Adrenal gland (tissue), 12 donors: ENCODE measurements around the gene KAT6B. TPM values are rescaled to one million over a fixed set of nuclear protein-coding genes. Genes with fewer than 3 reads are reported as not detected.
A peak's percentile ranks its signal among the peaks of the same experiment; 100 is the strongest.

Experiments used
- DNase-seq, 7 donors: peaks; one replicate each; pipeline ENCODE4 v3.0.0-alpha.2; 2019 to 2020
- H3K27ac ChIP-seq, 5 donors: fragments of 200-600 bp; sonication (generic) in 4 of 5; 1 replicate in 3 of 5; 2 replicates in 2 of 5; pipeline versions ENCODE4 v1.5.1 to v1.8.0; 2016 to 2020; ENCODE audit warnings: mild to moderate bottlenecking in 1 of 5
- H3K27me3 ChIP-seq: fragments of 200-600 bp; 2 replicates; pipeline ENCODE4 v1.8.0; 2021
- H3K36me3 ChIP-seq, 2 donors: fragments of 200-600 bp; replicated peaks in 1 of 2; 1 replicate in 1 of 2; 2 replicates in 1 of 2; pipeline versions ENCODE4 v1.5.1 to v1.8.0; 2018 to 2022
- H3K4me1 ChIP-seq, 2 donors: fragments of 200-600 bp; replicated peaks in 1 of 2; 1 replicate in 1 of 2; 2 replicates in 1 of 2; pipeline versions ENCODE4 v1.5.1 to v1.8.0; 2018 to 2021
- H3K4me3 ChIP-seq, 4 donors: fragments of 200-600 bp; sonication (generic) in 3 of 4; one replicate each; pipeline ENCODE4 v1.5.1; 2016 to 2018
- H3K9me3 ChIP-seq, 3 donors: fragments of 200-600 bp; sonication (generic) in 1 of 3; replicated peaks in 1 of 3; 1 replicate in 2 of 3; 2 replicates in 1 of 3; pipeline versions ENCODE4 v1.5.1 to v1.8.0; 2016 to 2021
- CTCF ChIP-seq, 6 experiments: fragments of 450-650 bp in 4 of 6; fragments of 200-600 bp in 2 of 6; sonication (generic) in 1 of 6; IDR thresholded peaks; 1 replicate in 5 of 6; 2 replicates in 1 of 6; pipeline versions ENCODE4 v1.5.1 to v1.8.0; 2016 to 2021; ENCODE audit warnings: antibody characterized with exemption in 6 of 6, mild to moderate bottlenecking in 2 of 6, moderate library complexity in 1 of 6
- POLR2A ChIP-seq, 2 donors: fragments of 450-650 bp; IDR thresholded peaks; one replicate each; pipeline ENCODE4 v1.6.1; 2017; ENCODE audit warnings: antibody characterized with exemption in 2 of 2, mild to moderate bottlenecking in 2 of 2, moderate library complexity in 1 of 2
- WGBS, 4 donors: extraction: QIAGEN DNeasy Blood & Tissue Kit in 2 of 4; methylation state at CpG; one replicate each; pipeline versions ENCODE4 v1.1.5 to v1.1.7; 2013 to 2017; 5-methylcytosine and 5-hydroxymethylcytosine counted together
- intact Hi-C, 2 donors: fragments of 100-400 bp; cut with DNase I; formaldehyde crosslinking; loops; one replicate each; pipeline versions ENCODE4 v1.14.1 to v1.15.0; 2022 to 2023
- polyA plus RNA-seq, 3 donors: library from polyadenylated mRNA; stranded (reverse); fragments of 200-250 nt in 2 of 3; fragments of 350-450 nt in 1 of 3; fragmentation: Illumina TruSeq in 1 of 3; extraction: RNeasy Lipid Tissue Mini Kit (QIAGEN cat#74804) in 1 of 3; gene quantifications; one replicate each; pipeline ENCODE4 v1.2.3, GENCODE V29; 2013 to 2014
- total RNA-seq, 9 donors: library from RNA; depleted of rRNA in 4 of 9; stranded (reverse); fragments of >200 nt in 4 of 9; fragments of 120-200 nt in 1 of 9; fragmentation: NEBNext Ultra II Directional in 1 of 9; extraction: Animal tissue kit (Norgen Biotek cat#: 25700) in 1 of 9; gene quantifications; one replicate each; pipeline versions ENCODE4 v1.1.0 to v1.2.4, GENCODE V29; 2013 to 2023
- donor health status: healthy with polysubstance abuse.
- donor health status: Bipolar disorder and iron deficiency.
- donor health status: DM: yes; HTN: yes; CAD: no.
- donor health status: DM: no; HTN: no; CAD: no.
- donor health status: DM: no; HTN: no; CAD: no.
- donor health status: DM: yes; HTN: yes; CAD: no.

KAT6B gene
- total and polyA plus RNA-seq, 12 donors: 6.0 to 50.2 (median 25.8) TPM

GRCh38 chr10:74841265-74841973 lies 15.0 kb downstream of the KAT6B start:
- Histone ChIP-seq H3K4me3 (no peak overlapping the region), H3K27me3 (no peaks in the 10 kb centered on the region), H3K4me1 (peaks cover 21 to 53% of the 10 kb centered on the region in 2 donors), H3K9me3 (no peaks in the 10 kb centered on the region), H3K36me3 (no peaks in the 10 kb centered on the region), H3K27ac (no peak overlapping the region)
- TF ChIP-seq POLR2A (IDR thresholded peaks at IDR 0.05): no peak
- no peak for TF ChIP-seq CTCF (IDR thresholded peaks at IDR 0.05)
- DNase-seq: peak; percentile 39 to 82 (median 70)
- intact Hi-C loops: no loop called here
- WGBS, 4 donors: 69 to 79% (median 78%) methylated on average over 6 of the region's 6 CpGs

GRCh38 chr10:74842301-74842954 lies 16.0 kb downstream of the KAT6B start:
- no peak overlapping the region for H3K27ac ChIP-seq
- no peaks in the 10 kb centered on the region for H3K27me3 ChIP-seq
- no peaks in the 10 kb centered on the region for H3K36me3 ChIP-seq
- DNase-seq: no peak
- no peak overlapping the region for H3K4me3 ChIP-seq
- no peaks in the 10 kb centered on the region for H3K9me3 ChIP-seq
- intact Hi-C loops: no loop called here
- H3K4me1 ChIP-seq: peaks cover 10 to 52% of the 10 kb centered on the region in 2 donors
- TF ChIP-seq POLR2A (IDR thresholded peaks at IDR 0.05) (no peak), CTCF (IDR thresholded peaks at IDR 0.05) (no peak)
- WGBS, 4 donors: 61 to 79% (median 63%) methylated on average over 1 of the region's 1 CpG

GRCh38 chr10:74846958-74847357 lies 20.6 kb downstream of the KAT6B start:
- TF ChIP-seq POLR2A (IDR thresholded peaks at IDR 0.05): no peak
- TF ChIP-seq CTCF (IDR thresholded peaks at IDR 0.05): no peak
- H3K27me3 ChIP-seq: no peaks in the 10 kb centered on the region
- H3K4me3 ChIP-seq: no peak overlapping the region
- no peaks in the 10 kb centered on the region for H3K36me3 ChIP-seq
- DNase-seq: no peak
- WGBS, 4 donors: 36 to 61% (median 50%) methylated on average over 2 of the region's 2 CpGs
- no peak overlapping the region for H3K27ac ChIP-seq
- no peaks in the 10 kb centered on the region for H3K9me3 ChIP-seq
- intact Hi-C loops: no loop called here
- peaks cover 8 to 41% of the 10 kb centered on the region in 2 donors for H3K4me1 ChIP-seq

- no peak overlapping the region for H3K27ac ChIP-seq
- intact Hi-C loops: no loop called here
- DNase-seq: no peak
- H3K4me1 ChIP-seq: peaks cover 19 to 51% of the 10 kb centered on the region in 2 donors
- H3K4me3 ChIP-seq: no peak overlapping the region
- TF ChIP-seq POLR2A (IDR thresholded peaks at IDR 0.05) (no peak), CTCF (IDR thresholded peaks at IDR 0.05) (no peak)
- no peaks in the 10 kb centered on the region for H3K27me3 ChIP-seq
- no peaks in the 10 kb centered on the region for H3K9me3 ChIP-seq
- H3K36me3 ChIP-seq: no peaks in the 10 kb centered on the region
These were observed 25.4 kb downstream of the KAT6B start for GRCh38 chr10:74851831-74852230.
